HFFc6 (cell line): ENCODE data around the gene HOXB6. TPM values are rescaled to one million over a fixed set of nuclear protein-coding genes. Genes with fewer than 3 reads are reported as not detected.

Source experiments
- DNase-seq: peaks from one replicate; pipeline ENCODE4 v3.0.0-alpha.2; 2018
- H3K27ac Mint-ChIP-seq: 2 replicates; pipeline ENCODE4 v1.8.0; 2020; ENCODE audit warnings: mild to moderate bottlenecking, mixed read lengths
- H3K27me3 Mint-ChIP-seq: 2 replicates; pipeline ENCODE4 v1.8.0; 2021; ENCODE audit warnings: mild to moderate bottlenecking, moderate library complexity, mixed read lengths; ENCODE audit not compliant: insufficient read depth
- H3K36me3 Mint-ChIP-seq: 2 replicates; pipeline ENCODE4 v1.8.0; 2021; ENCODE audit warnings: low read depth, mixed read lengths
- H3K4me1 Mint-ChIP-seq: 2 replicates; pipeline ENCODE4 v1.8.0; 2020; ENCODE audit warnings: low read depth, mixed read lengths
- H3K4me3 Mint-ChIP-seq: 2 replicates; pipeline ENCODE4 v1.8.0; 2020; ENCODE audit warnings: mild to moderate bottlenecking, moderate library complexity, mixed read lengths
- H3K9me3 Mint-ChIP-seq: 2 replicates; pipeline ENCODE4 v1.8.0; 2020; ENCODE audit warnings: mild to moderate bottlenecking, mixed read lengths
- CTCF ChIP-seq: fragments of 200-600 bp; sonication (generic); IDR thresholded peaks from 2 replicates; pipeline ENCODE4 v1.5.0; 2021; ENCODE audit warnings: antibody characterized with exemption, mild to moderate bottlenecking
- total RNA-seq, 6 experiments: library from RNA; stranded (reverse); fragmentation: NEBNext Ultra II Directional; extraction: Animal tissue kit (Norgen Biotek cat#: 25700); gene quantifications; 2 replicates in 1 of 6; 3 replicates in 5 of 6; pipeline ENCODE4 v1.2.3, GENCODE V29; 2021

Gene HOXB6
- total RNA-seq, 6 experiments from 2014 or later: not detected

GRCh38 chr17:48613862-48614694 lies 9.3 kb upstream of the HOXB6 start:
- H3K27me3 Mint-ChIP-seq: peaks cover 78% of the 10 kb centered on the region

DNA sequence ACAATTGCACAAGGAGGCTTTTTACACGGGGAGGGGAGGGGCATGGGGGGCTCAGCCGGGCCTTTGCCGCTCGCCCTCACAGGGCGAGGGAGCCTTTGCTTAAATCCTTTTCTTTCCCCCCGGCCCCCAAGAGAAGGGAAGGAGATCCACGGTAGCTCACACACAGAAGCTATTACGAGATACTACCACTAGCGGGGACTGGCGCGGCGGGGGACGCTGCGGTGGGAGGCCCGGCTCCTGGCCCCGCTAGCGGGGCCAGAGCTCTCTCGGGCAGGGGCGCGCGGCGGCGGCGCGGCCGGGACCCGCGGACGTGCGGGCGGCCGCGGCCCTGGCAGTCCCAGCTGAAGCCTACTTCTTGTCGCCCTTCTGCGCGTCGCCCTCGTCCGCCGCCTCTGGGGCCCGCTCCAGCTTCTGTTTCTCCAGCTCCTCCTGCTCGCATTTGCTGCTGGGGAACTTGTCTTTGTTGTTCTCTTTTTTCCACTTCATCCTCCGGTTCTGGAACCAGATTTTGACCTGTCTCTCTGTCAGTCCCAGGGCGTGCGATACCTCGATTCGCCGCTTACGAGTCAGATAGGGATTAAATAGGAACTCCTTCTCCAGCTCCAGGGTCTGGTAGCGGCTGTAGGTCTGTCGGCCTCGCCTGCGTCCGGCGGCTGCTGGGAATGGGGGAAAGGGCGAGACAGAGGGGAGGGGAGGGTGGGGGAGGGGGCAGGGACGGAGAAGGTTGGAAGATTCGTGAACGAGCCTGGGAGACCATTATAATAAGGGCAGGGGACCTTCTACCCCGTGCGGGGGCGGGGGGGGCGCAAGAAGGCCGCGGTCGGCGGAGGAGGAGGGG lies 8.3 kb upstream of the HOXB6 start:
- H3K36me3 Mint-ChIP-seq: no peaks in the 10 kb centered on the region
- no peaks in the 10 kb centered on the region for H3K9me3 Mint-ChIP-seq
- TF ChIP-seq CTCF: no peak
- H3K4me1 Mint-ChIP-seq: peaks cover 20% of the 10 kb centered on the region
- no peak for DNase-seq
- peaks cover 78% of the 10 kb centered on the region for H3K27me3 Mint-ChIP-seq
- H3K4me3 Mint-ChIP-seq: peak overlapping the region; percentile 66
- no peak overlapping the region for H3K27ac Mint-ChIP-seq

More at GRCh38 chr17:48613862-48614694, 9.3 kb upstream of the HOXB6 start:
- H3K9me3 Mint-ChIP-seq: no peaks in the 10 kb centered on the region
- H3K27ac Mint-ChIP-seq: no peak overlapping the region
- no peak overlapping the region for H3K4me3 Mint-ChIP-seq
- no peak for DNase-seq
- peaks cover 28% of the 10 kb centered on the region for H3K4me1 Mint-ChIP-seq
- no peak for TF ChIP-seq CTCF
- H3K36me3 Mint-ChIP-seq: no peaks in the 10 kb centered on the region

GRCh38 chr17:48612456-48612853 lies 7.7 kb upstream of the HOXB6 start:
- no peak for TF ChIP-seq CTCF
- H3K27me3 Mint-ChIP-seq: peaks cover 79% of the 10 kb centered on the region
- no peak overlapping the region for H3K27ac Mint-ChIP-seq
- no peaks in the 10 kb centered on the region for H3K9me3 Mint-ChIP-seq
- peaks cover 18% of the 10 kb centered on the region for H3K4me1 Mint-ChIP-seq
- peak overlapping the region; percentile 20 for H3K4me3 Mint-ChIP-seq
- no peaks in the 10 kb centered on the region for H3K36me3 Mint-ChIP-seq
- no peak for DNase-seq

DNA sequence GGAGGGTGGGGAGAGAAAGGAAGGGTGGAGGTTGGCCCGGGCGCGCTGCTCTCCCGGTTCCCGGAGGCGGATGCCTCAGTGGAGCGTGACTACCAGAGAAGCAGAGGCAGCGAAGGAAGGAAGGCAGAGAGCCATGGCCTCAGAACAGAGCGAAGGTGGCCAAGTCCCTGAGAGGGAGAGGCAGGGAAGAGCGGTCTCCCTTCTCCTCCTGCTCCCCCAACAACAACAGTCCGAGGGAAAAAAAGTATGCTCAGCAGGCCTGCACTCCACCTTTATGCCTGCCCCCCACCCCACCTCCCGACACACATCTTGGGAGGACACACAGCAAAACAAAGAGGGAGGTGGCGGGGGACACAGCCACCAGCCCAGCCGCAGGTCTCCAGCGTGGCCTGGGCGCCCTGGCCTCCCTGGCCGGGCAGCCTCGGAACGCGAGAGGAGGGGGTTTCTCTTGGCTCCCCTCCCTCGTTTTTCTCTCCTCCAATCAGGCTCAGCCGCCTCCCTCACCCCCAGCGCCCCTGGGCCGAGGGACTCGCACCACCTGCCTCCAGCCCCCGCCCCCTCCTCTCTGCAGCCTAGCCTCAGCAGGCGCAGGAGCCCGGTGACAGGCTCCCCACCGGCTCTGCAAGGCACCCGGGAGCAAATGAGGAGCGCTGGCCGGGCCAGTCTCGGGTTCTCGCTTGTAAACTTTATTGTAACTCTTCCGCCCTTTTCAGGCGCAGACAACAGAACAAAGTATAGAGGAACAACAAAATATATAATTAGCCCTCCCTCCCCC lies 7.1 kb upstream of the HOXB6 start:
- Mint-ChIP-seq H3K9me3 (no peaks in the 10 kb centered on the region), H3K4me3 (peak overlapping the region; percentile 20; the same call in 1 of the 2 replicates), H3K27me3 (peaks cover 79% of the 10 kb centered on the region), H3K4me1 (peaks cover 13% of the 10 kb centered on the region), H3K36me3 (no peaks in the 10 kb centered on the region), H3K27ac (no peak overlapping the region)
- DNase-seq: no peak
- no peak for TF ChIP-seq CTCF

DNA sequence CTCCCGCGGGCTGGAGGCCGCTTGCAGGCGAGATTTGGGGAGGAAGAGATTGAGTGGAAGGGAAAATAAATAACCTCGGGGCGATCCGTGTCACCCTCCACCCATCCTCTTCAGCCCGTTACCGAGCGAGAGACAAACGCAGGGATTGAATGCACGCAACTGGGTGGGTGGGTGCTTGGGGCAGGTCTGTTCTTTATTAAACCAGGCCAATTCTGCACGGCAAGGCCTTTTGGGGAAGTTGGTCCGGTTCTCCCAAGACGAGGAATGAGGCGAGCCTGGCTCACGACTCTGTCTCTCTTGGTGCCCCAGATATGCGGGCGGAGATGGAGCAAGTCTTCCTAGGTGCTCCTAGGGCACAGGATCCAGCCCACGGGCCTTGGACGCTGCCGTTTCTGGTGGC lies 6.4 kb upstream of the HOXB6 start:
- H3K4me1 Mint-ChIP-seq: peaks cover 11% of the 10 kb centered on the region
- H3K27me3 Mint-ChIP-seq: peaks cover 79% of the 10 kb centered on the region
- H3K36me3 Mint-ChIP-seq: no peaks in the 10 kb centered on the region
- no peak for DNase-seq
- no peak overlapping the region for H3K27ac Mint-ChIP-seq
- H3K4me3 Mint-ChIP-seq: peak overlapping the region; percentile 59; the same call in 1 of the 2 replicates
- TF ChIP-seq CTCF: no peak
- no peaks in the 10 kb centered on the region for H3K9me3 Mint-ChIP-seq
